ENCODE measurements around the gene PLCD3.
A peak's percentile ranks its signal among the peaks of the same experiment; 100 is the strongest.

The PLCD3 gene

GRCh38 chr17:45156242-45156641 is 23.9 kb upstream of the PLCD3 start:
- Mint-ChIP-seq H3K4me1 (ENCODE audit: low read depth) (peaks cover 44% of the 10 kb centered on the region), H3K36me3 (peaks cover 8% of the 10 kb centered on the region), H3K27ac (peak overlapping the region; percentile 59), H3K4me3 (no peak overlapping the region), H3K9me3 (ENCODE audit: low read depth) (no peaks in the 10 kb centered on the region), H3K27me3 (no peaks in the 10 kb centered on the region)

- no peaks in the 10 kb centered on the region for H3K9me3 Mint-ChIP-seq (ENCODE audit: low read depth)
- no peaks in the 10 kb centered on the region for H3K27me3 Mint-ChIP-seq
- H3K4me1 Mint-ChIP-seq (ENCODE audit: low read depth): peaks cover 49% of the 10 kb centered on the region
- peak overlapping the region; percentile 72 for H3K27ac Mint-ChIP-seq
- no peak overlapping the region for H3K4me3 Mint-ChIP-seq
- H3K36me3 Mint-ChIP-seq: peaks cover 10% of the 10 kb centered on the region
Observed at GRCh38 chr17:45155483-45155882, 23.2 kb upstream of the PLCD3 start.

- peaks cover 49% of the 10 kb centered on the region for H3K4me1 Mint-ChIP-seq (ENCODE audit: low read depth)
Observed at GRCh38 chr17:45155029-45155428, 22.7 kb upstream of the PLCD3 start.

GRCh38 chr17:45150911-45151809 is 18.8 kb upstream of the PLCD3 start:
- Mint-ChIP-seq H3K4me1 (ENCODE audit: low read depth) (peaks cover 34% of the 10 kb centered on the region), H3K27me3 (no peaks in the 10 kb centered on the region), H3K9me3 (ENCODE audit: low read depth) (no peaks in the 10 kb centered on the region), H3K4me3 (peak overlapping the region; percentile 94), H3K36me3 (peaks cover 4% of the 10 kb centered on the region), H3K27ac (peak overlapping the region; percentile 86)

More at GRCh38 chr17:45155029-45155428, 22.7 kb upstream of the PLCD3 start:
- peak overlapping the region; percentile 72 for H3K27ac Mint-ChIP-seq
- no peaks in the 10 kb centered on the region for H3K9me3 Mint-ChIP-seq (ENCODE audit: low read depth)
- no peaks in the 10 kb centered on the region for H3K27me3 Mint-ChIP-seq
- peaks cover 10% of the 10 kb centered on the region for H3K36me3 Mint-ChIP-seq
- H3K4me3 Mint-ChIP-seq: no peak overlapping the region

GRCh38 chr17:45149669-45150664 is 17.7 kb upstream of the PLCD3 start:
- peak overlapping the region; percentile 94 for H3K4me3 Mint-ChIP-seq
- H3K36me3 Mint-ChIP-seq: peaks cover 4% of the 10 kb centered on the region
- peaks cover 34% of the 10 kb centered on the region for H3K4me1 Mint-ChIP-seq (ENCODE audit: low read depth)

GRCh38 chr17:45149037-45149668 is 16.8 kb upstream of the PLCD3 start:
- Mint-ChIP-seq H3K9me3 (ENCODE audit: low read depth) (no peaks in the 10 kb centered on the region), H3K27me3 (no peaks in the 10 kb centered on the region), H3K4me1 (ENCODE audit: low read depth) (peaks cover 36% of the 10 kb centered on the region)

More at GRCh38 chr17:45149669-45150664, 17.7 kb upstream of the PLCD3 start:
- H3K27me3 Mint-ChIP-seq: no peaks in the 10 kb centered on the region
- peak overlapping the region; percentile 100 for H3K27ac Mint-ChIP-seq
- no peaks in the 10 kb centered on the region for H3K9me3 Mint-ChIP-seq (ENCODE audit: low read depth)

GRCh38 chr17:45148183-45149036 is 16.1 kb upstream of the PLCD3 start, which contains the start of gene HEXIM1:
Gene HEXIM1 (plus strand): TSS chr17:45148475. CDS start chr17:45149191, 716 bp downstream.
- peak within 1 kb of the TSS; percentile 94 for H3K4me3 Mint-ChIP-seq
- peaks cover 39% of the 10 kb centered on the region for H3K4me1 Mint-ChIP-seq (ENCODE audit: low read depth)
- peak within 1 kb of the TSS; percentile 100 for H3K27ac Mint-ChIP-seq
- H3K9me3 Mint-ChIP-seq (ENCODE audit: low read depth): no peaks in the 10 kb centered on the region
- no peaks in the 10 kb centered on the region for H3K27me3 Mint-ChIP-seq
- peaks cover 4% of the 10 kb centered on the region for H3K36me3 Mint-ChIP-seq

More at GRCh38 chr17:45149037-45149668, 16.8 kb upstream of the PLCD3 start:
- H3K36me3 Mint-ChIP-seq: peaks cover 4% of the 10 kb centered on the region
- H3K27ac Mint-ChIP-seq: peak overlapping the region; percentile 100
- peak overlapping the region; percentile 94 for H3K4me3 Mint-ChIP-seq

- H3K9me3 Mint-ChIP-seq (ENCODE audit: low read depth): no peaks in the 10 kb centered on the region
- no peaks in the 10 kb centered on the region for H3K27me3 Mint-ChIP-seq
- peak overlapping the region; percentile 100 for H3K27ac Mint-ChIP-seq
- peaks cover 4% of the 10 kb centered on the region for H3K36me3 Mint-ChIP-seq
- peaks cover 43% of the 10 kb centered on the region for H3K4me1 Mint-ChIP-seq (ENCODE audit: low read depth)
- H3K4me3 Mint-ChIP-seq: peak overlapping the region; percentile 94
Observed at GRCh38 chr17:45147581-45148182, 15.4 kb upstream of the PLCD3 start.

- peak overlapping the region; percentile 94 for H3K4me3 Mint-ChIP-seq
- no peaks in the 10 kb centered on the region for H3K27me3 Mint-ChIP-seq
- peaks cover 4% of the 10 kb centered on the region for H3K36me3 Mint-ChIP-seq
- no peaks in the 10 kb centered on the region for H3K9me3 Mint-ChIP-seq (ENCODE audit: low read depth)
- peak overlapping the region; percentile 100 for H3K27ac Mint-ChIP-seq
- H3K4me1 Mint-ChIP-seq (ENCODE audit: low read depth): peaks cover 43% of the 10 kb centered on the region
Observed at GRCh38 chr17:45146890-45147580, 14.7 kb upstream of the PLCD3 start.

- Mint-ChIP-seq H3K4me1 (ENCODE audit: low read depth) (peaks cover 40% of the 10 kb centered on the region), H3K4me3 (peak overlapping the region; percentile 94), H3K27me3 (no peaks in the 10 kb centered on the region), H3K9me3 (ENCODE audit: low read depth) (no peaks in the 10 kb centered on the region), H3K36me3 (peaks cover 4% of the 10 kb centered on the region), H3K27ac (peak overlapping the region; percentile 100)
Observed at GRCh38 chr17:45146592-45146889, 14.2 kb upstream of the PLCD3 start.

- Mint-ChIP-seq H3K4me3 (peak overlapping the region; percentile 94), H3K27me3 (no peaks in the 10 kb centered on the region), H3K36me3 (peaks cover 2% of the 10 kb centered on the region), H3K9me3 (ENCODE audit: low read depth) (no peaks in the 10 kb centered on the region), H3K27ac (peak overlapping the region; percentile 100), H3K4me1 (ENCODE audit: low read depth) (peaks cover 37% of the 10 kb centered on the region)
Observed at GRCh38 chr17:45146166-45146565, 13.9 kb upstream of the PLCD3 start.

GRCh38 chr17:45145035-45145389 is 12.7 kb upstream of the PLCD3 start:
- Mint-ChIP-seq H3K36me3 (no peaks in the 10 kb centered on the region), H3K4me1 (ENCODE audit: low read depth) (peaks cover 32% of the 10 kb centered on the region), H3K4me3 (no peak overlapping the region), H3K27me3 (no peaks in the 10 kb centered on the region), H3K9me3 (ENCODE audit: low read depth) (no peaks in the 10 kb centered on the region), H3K27ac (no peak overlapping the region)
